ENCODE results near the gene COLEC12.

DNA sequence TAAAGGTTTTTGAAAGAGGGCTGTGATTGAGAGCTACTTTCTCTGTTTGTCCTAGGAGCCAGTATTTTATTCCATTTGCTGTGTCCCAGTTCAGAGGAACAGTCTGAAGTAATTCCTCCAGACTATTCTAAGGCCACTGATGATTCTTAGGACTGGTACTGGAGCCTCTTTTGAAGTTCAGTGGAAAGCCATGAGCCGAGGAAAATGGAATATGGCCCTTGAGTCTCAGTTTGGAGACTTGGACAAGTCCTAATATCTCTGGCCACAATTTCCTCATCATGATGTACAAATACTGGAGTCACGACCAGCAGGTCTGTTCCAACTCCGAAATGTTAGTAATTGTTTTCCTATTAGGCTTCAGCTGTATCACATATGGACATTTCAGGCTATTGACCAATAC is 7.1 kb upstream of the COLEC12 start:
- TF ChIP-seq, protein P1, sequence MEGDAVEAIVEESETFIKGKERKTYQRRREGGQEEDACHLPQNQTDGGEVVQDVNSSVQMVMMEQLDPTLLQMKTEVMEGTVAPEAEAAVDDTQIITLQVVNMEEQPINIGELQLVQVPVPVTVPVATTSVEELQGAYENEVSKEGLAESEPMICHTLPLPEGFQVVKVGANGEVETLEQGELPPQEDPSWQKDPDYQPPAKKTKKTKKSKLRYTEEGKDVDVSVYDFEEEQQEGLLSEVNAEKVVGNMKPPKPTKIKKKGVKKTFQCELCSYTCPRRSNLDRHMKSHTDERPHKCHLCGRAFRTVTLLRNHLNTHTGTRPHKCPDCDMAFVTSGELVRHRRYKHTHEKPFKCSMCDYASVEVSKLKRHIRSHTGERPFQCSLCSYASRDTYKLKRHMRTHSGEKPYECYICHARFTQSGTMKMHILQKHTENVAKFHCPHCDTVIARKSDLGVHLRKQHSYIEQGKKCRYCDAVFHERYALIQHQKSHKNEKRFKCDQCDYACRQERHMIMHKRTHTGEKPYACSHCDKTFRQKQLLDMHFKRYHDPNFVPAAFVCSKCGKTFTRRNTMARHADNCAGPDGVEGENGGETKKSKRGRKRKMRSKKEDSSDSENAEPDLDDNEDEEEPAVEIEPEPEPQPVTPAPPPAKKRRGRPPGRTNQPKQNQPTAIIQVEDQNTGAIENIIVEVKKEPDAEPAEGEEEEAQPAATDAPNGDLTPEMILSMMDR (conservative IDR thresholded peaks at IDR 0.05) = no peak
- no peak for TF ChIP-seq ZFX (IDR thresholded peaks at IDR 0.05)
